K562 (cell line): ENCODE data around the gene TXK. TPM values are rescaled to one million over a fixed set of nuclear protein-coding genes. Genes with fewer than 3 reads are reported as not detected.

Experiments
- ATAC-seq: fragments of 200-7000 bp; cut with Tn5 transposase; 3 replicates; pipeline ENCODE4 v1.9.1; 2020; ENCODE audit warnings: moderate library complexity
- BruUV-seq: library from RNA; stranded (reverse); fragments of 400-500 nt; replicated peaks from 2 replicates; lab custom pipeline; 2021; lab: Mats Ljungman, UMichigan
- CTCF ChIA-PET: fragments of 300-600 bp; formaldehyde crosslinking; extraction: SDS; loops from one replicate; lab custom pipeline; 2021; ENCODE audit warnings: low intra/inter-chr PET ratio; lab: Yijun Ruan, JAX
- POLR2A ChIA-PET: fragments of 300-600, 350-650 bp; sonication (Branson Sonifier 250); formaldehyde crosslinking; extraction: SDS; loops from one replicate; lab custom pipeline; 2021; ENCODE audit warnings: antibody characterized with exemption, inconsistent platforms; lab: Yijun Ruan, JAX
- DNase-seq, 4 experiments: peaks; one replicate each; pipeline versions ENCODE4 v3.0.0 to v3.0.0-alpha.2; 2011 to 2018; ENCODE audit warnings: low spot score in 3 of 4, mixed read lengths in 3 of 4; ENCODE audit errors: extremely low read depth in 1 of 4
- FAIRE-seq: peaks from 2 replicates; lab custom pipeline; 2011; peaks lifted over from hg19 to GRCh38; lab: Jason Lieb, UNC
- H2AFZ ChIP-seq: 2 replicates; pipeline ENCODE4 v1.6.0; 2011; ENCODE audit warnings: low read depth, low read length, control low read depth, inconsistent platforms
- H3K27ac ChIP-seq: fragments of 200-600 bp; 3 replicates; pipeline ENCODE4 v1.8.0; 2011; ENCODE audit warnings: low read depth, mild to moderate bottlenecking, control low read depth, inconsistent platforms, low read length, moderate library complexity, mixed read lengths; ENCODE audit errors: extremely low read depth
- H3K27me3 ChIP-seq, 2 experiments: fragments of 300-600 bp in 1 of 2; 2 replicates in 1 of 2; 3 replicates in 1 of 2; pipeline versions ENCODE4 v1.6.0 to v1.8.0; 2011; ENCODE audit warnings: inconsistent platforms in 2 of 2, low read length in 2 of 2, mild to moderate bottlenecking in 1 of 2, mixed read lengths in 1 of 2, moderate library complexity in 1 of 2; ENCODE audit not compliant: control insufficient read depth in 2 of 2, insufficient read depth in 2 of 2
- H3K36me3 ChIP-seq: fragments of 300-600 bp; 3 replicates; pipeline ENCODE4 v1.8.0; 2011; ENCODE audit warnings: mild to moderate bottlenecking, low read length, inconsistent platforms; ENCODE audit not compliant: control insufficient read depth, insufficient read depth
- H3K4me1 ChIP-seq, 2 experiments: fragments of 200-600 bp in 1 of 2; replicated peaks in 1 of 2; 2 replicates in 1 of 2; 3 replicates in 1 of 2; pipeline versions ENCODE4 v1.5.1 to v1.8.0; 2011; ENCODE audit warnings: inconsistent platforms in 2 of 2, low read length in 2 of 2, mild to moderate bottlenecking in 1 of 2, mixed read lengths in 1 of 2, moderate library complexity in 1 of 2; ENCODE audit not compliant: control insufficient read depth in 2 of 2, insufficient read depth in 2 of 2
- H3K4me2 ChIP-seq: 2 replicates; pipeline ENCODE4 v1.6.1; 2011; ENCODE audit warnings: low read length, control low read depth, inconsistent platforms, mixed read lengths; ENCODE audit not compliant: insufficient read depth
- H3K4me3 ChIP-seq: fragments of 200-600 bp; sonication (generic), shearing (Covaris generic); 2 replicates; pipeline ENCODE4 v1.5.1; 2016; ENCODE audit warnings: control low read depth, inconsistent platforms
- H3K79me2 ChIP-seq: fragments of 200-600 bp; 3 replicates; pipeline ENCODE4 v1.8.0; 2011; ENCODE audit warnings: low read length, inconsistent platforms; ENCODE audit not compliant: control insufficient read depth, insufficient read depth
- H3K9ac ChIP-seq, 2 experiments: 2 replicates each; pipeline versions ENCODE4 v1.6.0 to v1.6.1; 2011; ENCODE audit warnings: low read depth in 2 of 2, low read length in 2 of 2, control low read depth in 1 of 2, inconsistent platforms in 1 of 2, mild to moderate bottlenecking in 1 of 2, mixed read lengths in 1 of 2; ENCODE audit not compliant: insufficient read depth in 1 of 2
- H3K9me1 ChIP-seq: one replicate; pipeline ENCODE4 v1.6.0; 2011; ENCODE audit warnings: inconsistent platforms, mild to moderate bottlenecking, low read length, moderate library complexity; ENCODE audit not compliant: control insufficient read depth, insufficient read depth
- H3K9me3 ChIP-seq: replicated peaks from 2 replicates; pipeline ENCODE4 v1.5.1; 2011; ENCODE audit warnings: low read depth, low read length, inconsistent platforms; ENCODE audit not compliant: control insufficient read depth, insufficient read depth
- H4K20me1 ChIP-seq: replicated peaks from 2 replicates; pipeline ENCODE4 v1.6.1; 2011; ENCODE audit warnings: low read length, inconsistent platforms, mixed read lengths; ENCODE audit not compliant: control insufficient read depth, insufficient read depth
- ELF1 ChIP-seq: fragments of 200-800 bp; sonication (Bioruptor generic); IDR thresholded peaks from 2 replicates; pipeline ENCODE4 v1.6.1; 2016; ENCODE audit warnings: missing genetic modification characterization, missing compliant biosample characterization
- FOXM1 ChIP-seq, 2 experiments: fragments of 450-650 bp in 1 of 2; sonication (generic) in 1 of 2; formaldehyde crosslinking in 1 of 2; IDR thresholded peaks; 2 replicates each; pipeline versions ENCODE4 v1.6.1 to v1.9.0; 2017 to 2022; ENCODE audit warnings: low read depth in 2 of 2, mild to moderate bottlenecking in 2 of 2, missing genetic modification reagents in 1 of 2, moderate library complexity in 1 of 2
- MITF ChIP-seq: IDR thresholded peaks from 2 replicates; pipeline ENCODE4 v1.6.1; 2014; ENCODE audit warnings: antibody characterized with exemption
- MTF1 ChIP-seq: fragments of 250-450 bp; sonication (Bioruptor Pico); IDR thresholded peaks from 2 replicates; pipeline ENCODE4 v1.9.0; 2021; ENCODE audit warnings: moderate library complexity, mild to moderate bottlenecking, inconsistent platforms, borderline replicate concordance
- NFE2 ChIP-seq: IDR thresholded peaks from 2 replicates; pipeline ENCODE4 v1.6.1; 2014; ENCODE audit warnings: antibody characterized with exemption, low read depth
- SAFB ChIP-seq: fragments of 200-400 bp; formaldehyde crosslinking; IDR thresholded peaks from 2 replicates; pipeline ENCODE4 v1.6.1; 2017; ENCODE audit warnings: low read depth, low read length, borderline replicate concordance
- USF1 ChIP-seq: sonication (generic); formaldehyde crosslinking; IDR thresholded peaks from 2 replicates; pipeline ENCODE4 v1.9.0; 2022; ENCODE audit warnings: mild to moderate bottlenecking, missing genetic modification reagents
- ZKSCAN8 ChIP-seq: fragments of 200-800 bp; sonication (Bioruptor generic); IDR thresholded peaks from 2 replicates; pipeline ENCODE4 v1.6.1; 2016; ENCODE audit warnings: missing genetic modification characterization, missing compliant biosample characterization
- ZNF232 ChIP-seq: sonication (generic); formaldehyde crosslinking; IDR thresholded peaks from 2 replicates; pipeline ENCODE4 v1.8.0; 2022; ENCODE audit warnings: mild to moderate bottlenecking, missing genetic modification reagents
- ZNF707 ChIP-seq: fragments of 250-450 bp; sonication (Bioruptor Pico); conservative IDR thresholded peaks from 2 replicates; pipeline ENCODE4 v1.8.0; 2022; ENCODE audit warnings: inconsistent platforms, mild to moderate bottlenecking, moderate library complexity
- WGBS: fragments of 100-300 bp; shearing (Covaris generic); methylation state at CpG from one replicate; pipeline ENCODE4 v1.1.6; 2016; ENCODE audit warnings: low coverage, mixed read lengths; ENCODE audit not compliant: insufficient coverage; ENCODE audit errors: missing lambda C conversion rate; 5-methylcytosine and 5-hydroxymethylcytosine counted together
- in situ Hi-C: fragments of 300-500 bp; cut with MboI; formaldehyde crosslinking; loops from 4 replicates; pipeline ENCODE4 v1.15.0; 2018; ENCODE audit warnings: inconsistent platforms, mixed read lengths
- intact Hi-C: fragments of 100-400 bp; cut with micrococcal nuclease; formaldehyde crosslinking; loops from 2 replicates; pipeline ENCODE4 v1.14.2; 2022
- polyA plus RNA-seq, 8 experiments: library from polyadenylated mRNA; depleted of rRNA in 4 of 8; stranded (reverse) in 5 of 8; unstranded in 3 of 8; fragments of >200 nt; fragmentation: Nextera tagmentation in 2 of 8; fragmentation: Illumina TruSeq in 1 of 8; extraction: Ambion mirVana in 2 of 8; extraction: Trizol in 1 of 8; gene quantifications; 2 replicates each; pipeline versions ENCODE4 v1.2.1 to v1.2.3, GENCODE V29; 2011 to 2014; ENCODE audit warnings: inconsistent platforms in 1 of 8, missing spikeins in 1 of 8
- total RNA-seq, 7 experiments: library from RNA; depleted of rRNA in 6 of 7; stranded (reverse); fragments of >200 nt in 6 of 7; fragmentation: Illumina TruSeq in 2 of 7; extraction: Trizol in 2 of 7; gene quantifications; 2 replicates each; pipeline versions ENCODE4 v1.2.1 to v1.2.3, GENCODE V29; 2011 to 2021; ENCODE audit warnings: low replicate concordance in 1 of 7
- TF ChIP-seq, protein P1 (sequence below): fragments of 450-650 bp; IDR thresholded peaks from 2 replicates; pipeline ENCODE4 v1.6.1; 2016; ENCODE audit warnings: missing biosample characterization, missing genetic modification characterization
- TF ChIP-seq, protein P2 (sequence below): sonication (generic); IDR thresholded peaks from 2 replicates; pipeline ENCODE4 v1.6.1; 2016

The TXK gene
- total and polyA plus RNA-seq, 9 of the 15 experiments (the other 6 are each of a cell fraction or from before 2014, with no cell fraction given): 0.24 to 1.1 (median 0.45) TPM; not detected in 1

DNA sequence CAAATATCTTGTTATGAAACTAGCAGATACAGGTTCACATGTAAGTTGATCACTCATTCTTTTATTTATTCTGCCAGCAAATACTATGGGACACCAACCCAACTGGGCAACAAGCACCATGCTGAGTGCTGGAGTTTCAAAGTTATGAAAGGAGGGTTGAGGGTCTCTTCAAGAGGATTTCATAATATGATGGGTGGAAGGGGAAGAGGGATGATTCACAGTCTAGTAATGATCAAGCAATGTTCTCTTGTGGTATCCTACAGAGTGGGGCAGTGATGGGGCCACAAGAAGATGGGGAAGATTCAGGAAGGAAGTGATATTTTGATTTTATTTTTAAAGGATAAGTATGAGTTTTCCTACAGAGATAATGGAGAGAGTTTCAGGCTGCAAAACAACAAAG, 46.2 kb upstream of the TXK start:
- intact Hi-C loops (no loop called here), in situ Hi-C loops (no loop called here)
- CTCF ChIA-PET: no interaction called here
- no peak overlapping the region for H3K4me2 ChIP-seq
- H3K79me2 ChIP-seq: peaks cover 10% of the 10 kb centered on the region; the same call in 1 of the 3 replicates
- DNase-seq (no peak), ATAC-seq (no peak), FAIRE-seq (no peak)
- H3K9me1 ChIP-seq: no peaks in the 10 kb centered on the region
- POLR2A ChIA-PET: interaction anchor here (0.6 kb wide), 1 partner anchor 174 kb away, joined by 3 read pairs; no protein-coding TSS in a partner anchor
- BruUV-seq: no TSS peak
- H2AFZ ChIP-seq: no peak overlapping the region
- no peak overlapping the region for H3K27ac ChIP-seq
- no peak overlapping the region for H3K9ac ChIP-seq
- no peaks in the 10 kb centered on the region for H3K9me3 ChIP-seq
- H4K20me1 ChIP-seq: no peaks in the 10 kb centered on the region
- H3K36me3 ChIP-seq: no peaks in the 10 kb centered on the region; the same call in 2 of the 3 replicates
- peaks cover 0 to 4% of the 10 kb centered on the region in 2 experiments; a peak in 3 of 5 replicates for H3K4me1 ChIP-seq
- TF ChIP-seq ZKSCAN8 (CRISPR knock-in tag): no peak
- TF ChIP-seq, protein P1, sequence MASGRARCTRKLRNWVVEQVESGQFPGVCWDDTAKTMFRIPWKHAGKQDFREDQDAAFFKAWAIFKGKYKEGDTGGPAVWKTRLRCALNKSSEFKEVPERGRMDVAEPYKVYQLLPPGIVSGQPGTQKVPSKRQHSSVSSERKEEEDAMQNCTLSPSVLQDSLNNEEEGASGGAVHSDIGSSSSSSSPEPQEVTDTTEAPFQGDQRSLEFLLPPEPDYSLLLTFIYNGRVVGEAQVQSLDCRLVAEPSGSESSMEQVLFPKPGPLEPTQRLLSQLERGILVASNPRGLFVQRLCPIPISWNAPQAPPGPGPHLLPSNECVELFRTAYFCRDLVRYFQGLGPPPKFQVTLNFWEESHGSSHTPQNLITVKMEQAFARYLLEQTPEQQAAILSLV (tag): no peak
- TF ChIP-seq, all 486 proteins: peak for 0
- Histone ChIP-seq H3K4me3 (no peak overlapping the region), H3K27me3 (no peaks in the 10 kb centered on the region)

GRCh38 chr4:48178931-48179330, 44.9 kb upstream of the TXK start:
- in situ Hi-C loops (no loop called here), intact Hi-C loops (no loop called here)
- BruUV-seq: no TSS peak
- ChIA-PET POLR2A (no interaction called here), CTCF (no interaction called here)
- H4K20me1 ChIP-seq: no peaks in the 10 kb centered on the region
- no peak overlapping the region for H3K4me3 ChIP-seq
- H3K9me1 ChIP-seq: no peaks in the 10 kb centered on the region
- DNase-seq: no peak
- no peak for ATAC-seq
- no peak overlapping the region for H2AFZ ChIP-seq
- no peak overlapping the region for H3K4me2 ChIP-seq
- H3K79me2 ChIP-seq: peaks cover 5% of the 10 kb centered on the region; the same call in 1 of the 3 replicates
- H3K36me3 ChIP-seq: no peaks in the 10 kb centered on the region; the same call in 2 of the 3 replicates
- no peaks in the 10 kb centered on the region for H3K9me3 ChIP-seq
- no peaks in the 10 kb centered on the region for H3K27me3 ChIP-seq
- no peak overlapping the region for H3K9ac ChIP-seq
- no peak for FAIRE-seq
- 93% methylated on average over 4 of the region's 4 CpGs for WGBS
- no peak overlapping the region for H3K27ac ChIP-seq
- peaks cover 3 to 4% of the 10 kb centered on the region in 2 experiments; a peak in 3 of 5 replicates for H3K4me1 ChIP-seq
- TF ChIP-seq ZNF707: no peak
- TF ChIP-seq ELF1 (tag): no peak
- no peak for TF ChIP-seq SAFB
- TF ChIP-seq, protein P2, sequence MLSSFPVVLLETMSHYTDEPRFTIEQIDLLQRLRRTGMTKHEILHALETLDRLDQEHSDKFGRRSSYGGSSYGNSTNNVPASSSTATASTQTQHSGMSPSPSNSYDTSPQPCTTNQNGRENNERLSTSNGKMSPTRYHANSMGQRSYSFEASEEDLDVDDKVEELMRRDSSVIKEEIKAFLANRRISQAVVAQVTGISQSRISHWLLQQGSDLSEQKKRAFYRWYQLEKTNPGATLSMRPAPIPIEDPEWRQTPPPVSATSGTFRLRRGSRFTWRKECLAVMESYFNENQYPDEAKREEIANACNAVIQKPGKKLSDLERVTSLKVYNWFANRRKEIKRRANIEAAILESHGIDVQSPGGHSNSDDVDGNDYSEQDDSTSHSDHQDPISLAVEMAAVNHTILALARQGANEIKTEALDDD: no peak
- no peak for TF ChIP-seq MTF1 (CRISPR knock-in tag)
- TF ChIP-seq NFE2: no peak
- TF ChIP-seq USF1: no peak
- no peak for TF ChIP-seq FOXM1 (IDR thresholded peaks at IDR 0.05; ENCODE audit: low read depth)
- no peak for TF ChIP-seq FOXM1 (CRISPR knock-in tag; IDR thresholded peaks at IDR 0.05; ENCODE audit: low read depth)
- TF ChIP-seq MITF: no peak
- TF ChIP-seq ZNF232 (CRISPR knock-in tag): no peak
